SIG-M5 (cell line): ENCODE data around the gene CDH6.

Source experiments
- DNase-seq: peaks from one replicate; lab custom pipeline; 2025; lab: John Stamatoyannopoulos, UW

CDH6 gene

DNA sequence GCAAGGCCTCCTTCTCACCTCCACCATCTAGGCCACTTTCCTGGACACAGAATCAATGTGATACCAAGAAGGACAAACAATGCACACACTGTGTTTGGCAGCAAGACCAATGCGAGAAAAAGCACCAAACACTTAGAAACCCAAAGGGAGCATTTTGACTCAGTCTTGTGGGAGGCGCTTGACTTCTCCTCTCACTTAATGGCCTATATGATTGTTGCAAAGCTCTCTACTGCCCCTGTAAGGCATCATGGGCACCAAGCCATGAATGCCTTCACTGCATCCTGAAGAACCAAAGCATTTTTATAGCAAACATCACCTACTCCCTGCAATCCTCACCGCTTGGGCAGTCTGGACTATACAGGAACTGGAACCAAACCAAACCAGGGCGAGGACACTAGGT is 57.5 kb downstream of the CDH6 start:
- DNase-seq = no peak

DNA sequence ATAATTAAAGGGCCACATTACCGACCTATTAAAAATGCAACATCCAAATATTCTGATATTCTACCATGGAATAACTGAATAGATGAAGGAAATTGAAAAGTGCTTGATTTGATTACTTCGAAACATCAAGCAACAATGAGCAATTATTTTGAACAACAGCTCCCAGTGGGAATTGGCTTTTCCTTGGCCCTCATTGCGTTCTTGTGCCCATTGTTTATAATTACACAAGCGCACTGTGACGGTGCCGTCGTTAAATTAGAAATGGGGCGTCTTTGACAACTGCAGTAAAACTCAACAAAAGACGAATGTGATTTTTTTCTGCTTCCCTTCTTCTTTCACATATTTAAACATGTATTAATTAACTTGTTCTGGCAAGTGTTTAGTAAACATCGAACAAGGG is 61.6 kb downstream of the CDH6 start:
- no peak for DNase-seq

DNA sequence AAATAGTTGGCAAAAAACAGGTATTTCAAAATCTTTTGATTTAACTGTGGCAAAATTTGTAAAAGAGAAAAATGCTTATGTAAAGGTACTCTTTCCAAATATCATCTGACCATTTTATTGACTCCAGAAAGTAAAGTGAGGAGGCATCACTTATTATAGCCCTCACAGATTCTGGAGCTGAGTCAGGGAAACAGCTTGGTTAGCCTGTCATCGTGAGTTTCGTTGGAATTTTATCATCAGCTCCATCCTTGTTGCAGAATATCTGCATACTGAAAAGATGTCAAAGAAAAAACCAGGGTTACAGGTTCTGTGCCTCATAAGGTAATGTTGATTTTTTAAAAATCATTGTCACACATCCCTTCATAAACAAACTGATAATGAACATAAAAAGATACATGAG is 74.8 kb downstream of the CDH6 start:
- DNase-seq = no peak

DNA sequence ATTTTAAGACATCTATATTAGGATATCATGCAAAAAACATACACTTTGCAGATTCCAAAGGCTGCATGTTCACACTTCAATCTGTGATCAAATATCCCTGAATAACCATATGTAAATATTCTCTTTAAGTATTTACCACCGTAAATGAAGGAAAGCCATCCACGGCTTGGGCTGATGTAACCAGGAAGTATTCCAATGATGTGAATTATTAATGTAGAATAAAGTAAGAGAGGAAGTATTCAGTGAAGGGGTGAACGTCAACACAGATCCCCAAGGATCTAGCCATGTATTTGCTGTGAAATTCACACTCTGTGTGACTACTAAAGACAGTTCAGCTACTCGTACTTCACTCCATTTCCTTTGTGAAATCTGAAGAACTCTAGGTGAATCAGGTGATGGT is 75.2 kb downstream of the CDH6 start:
- DNase-seq = no peak

DNA sequence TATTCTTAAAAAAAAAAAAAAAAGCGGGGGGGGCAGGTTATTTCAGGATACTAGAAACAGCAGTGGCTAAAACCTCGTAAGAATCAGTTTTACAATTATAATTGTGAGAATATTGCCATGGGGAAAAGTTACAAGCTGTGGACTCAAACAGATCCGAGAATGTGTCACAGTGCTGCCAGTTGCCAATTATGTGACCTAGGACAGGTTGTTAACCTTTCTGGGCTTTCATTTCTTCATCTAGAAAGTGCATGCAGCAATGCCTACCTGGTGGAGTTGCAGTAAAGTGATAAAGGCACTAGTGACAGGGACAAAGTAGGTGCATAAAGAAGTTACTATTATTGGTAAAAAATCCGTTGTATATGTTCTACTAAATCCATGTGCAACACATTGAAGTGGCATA is 75.8 kb downstream of the CDH6 start:
- DNase-seq = no peak

DNA sequence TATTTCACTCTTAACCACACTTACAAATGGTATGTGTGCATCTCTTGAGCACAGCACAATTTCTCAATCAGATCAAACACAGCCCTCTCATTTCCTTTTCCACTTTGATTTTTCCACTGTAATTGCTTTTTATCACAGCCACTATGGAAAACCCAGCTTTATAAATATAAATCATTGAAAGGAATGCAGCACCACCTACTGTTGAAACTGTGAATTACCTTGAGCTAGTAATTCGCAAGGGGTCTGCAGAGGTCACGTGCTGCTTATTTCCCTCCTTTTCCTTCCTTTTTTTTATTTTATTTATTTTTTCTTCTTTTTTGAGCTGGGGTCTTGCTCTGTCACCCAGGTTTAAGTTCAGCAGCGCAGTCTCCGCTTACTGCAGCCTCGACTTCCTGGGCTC is 76.9 kb downstream of the CDH6 start:
- no peak for DNase-seq

DNA sequence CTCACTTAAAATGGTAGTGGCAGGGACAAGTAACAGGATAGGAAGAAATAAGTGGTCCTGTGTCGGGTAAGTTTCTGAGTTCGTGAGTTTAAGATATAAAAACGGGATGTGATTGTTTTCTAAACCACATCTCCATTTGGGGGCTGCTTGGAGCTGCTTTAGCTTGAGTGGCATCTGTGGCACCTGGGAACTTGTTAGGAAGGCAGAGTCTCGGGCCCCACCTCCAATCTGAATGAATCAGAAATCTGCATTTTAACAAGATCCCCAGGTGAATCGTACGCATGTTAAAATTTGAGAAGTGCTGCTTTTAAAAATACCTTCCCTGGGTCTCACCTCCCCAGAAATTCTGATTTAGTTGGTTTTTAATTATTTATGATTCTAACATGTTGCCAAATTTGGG is 78.1 kb downstream of the CDH6 start:
- DNase-seq = no peak

DNA sequence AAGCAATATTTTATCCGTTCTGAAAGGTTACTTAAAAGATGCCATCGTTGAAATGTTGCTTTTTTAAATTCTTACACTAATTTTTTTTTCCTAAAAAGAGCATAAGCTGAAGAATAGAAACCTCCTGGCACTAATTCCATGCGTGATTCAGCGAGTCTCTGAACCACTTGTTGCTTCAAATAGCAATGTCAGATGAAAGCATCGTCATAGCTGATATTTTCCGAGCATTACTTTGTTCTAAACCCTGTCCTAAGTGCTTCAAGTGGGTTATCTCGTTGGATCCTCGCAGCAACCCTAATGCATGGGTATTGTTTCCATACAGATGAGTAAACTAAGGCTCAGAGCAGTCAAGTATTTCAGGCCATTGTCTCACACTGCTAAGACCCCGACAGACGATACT is 79.7 kb downstream of the CDH6 start:
- no peak for DNase-seq

DNA sequence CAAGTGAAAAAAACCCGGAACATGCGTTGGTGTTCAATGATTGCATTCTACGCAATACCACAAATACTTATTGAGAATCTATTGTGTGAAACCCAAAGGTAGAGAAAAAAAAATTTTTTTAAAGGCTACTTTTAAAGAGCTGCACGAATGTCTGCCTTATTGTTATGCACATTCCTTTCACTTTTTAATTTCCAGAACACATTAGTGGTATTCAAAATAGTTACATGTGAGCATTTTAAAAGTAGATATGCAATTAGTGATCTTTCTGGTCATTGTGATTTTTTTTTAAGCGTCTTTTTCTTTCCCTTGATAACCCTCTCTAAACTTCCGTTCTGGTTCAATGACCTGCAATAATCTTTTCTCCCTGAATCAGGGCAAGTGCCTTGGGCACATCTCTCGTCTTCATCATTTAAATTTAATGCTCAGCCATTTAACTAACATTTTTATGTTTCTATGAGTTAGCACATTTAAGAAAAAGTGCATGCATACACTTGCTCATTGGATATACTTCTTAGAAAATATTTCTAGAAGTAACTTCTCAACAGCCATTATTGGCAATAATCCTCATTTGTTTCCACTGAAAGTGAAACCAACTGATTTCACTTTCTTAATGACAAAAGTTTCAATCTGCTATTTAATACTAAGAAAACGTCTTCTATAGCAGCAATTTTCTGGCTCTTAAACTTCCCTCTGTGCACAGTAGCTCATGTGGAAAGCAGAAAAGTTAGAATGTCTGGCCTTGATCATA is 80.3 kb downstream of the CDH6 start:
- DNase-seq = no peak

DNA sequence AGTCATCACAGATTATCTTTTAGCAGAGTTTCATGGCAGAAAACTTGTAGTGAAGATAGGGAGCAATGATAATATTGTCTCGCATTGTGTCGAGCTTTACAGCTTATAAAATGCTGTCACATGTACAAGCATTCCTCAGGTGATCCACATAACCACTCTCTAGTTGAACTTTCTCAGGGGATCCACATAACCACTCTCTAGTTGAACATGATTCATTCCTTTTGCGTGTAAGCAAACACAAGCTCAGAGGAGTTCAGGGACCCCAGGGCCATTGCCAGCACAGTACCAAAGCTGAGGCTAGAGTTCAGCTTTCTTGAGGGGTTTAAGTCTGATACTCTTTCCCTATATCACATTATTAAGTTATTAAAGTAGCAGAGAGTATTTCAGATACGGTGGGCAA is 86.7 kb downstream of the CDH6 start:
- no peak for DNase-seq

DNA sequence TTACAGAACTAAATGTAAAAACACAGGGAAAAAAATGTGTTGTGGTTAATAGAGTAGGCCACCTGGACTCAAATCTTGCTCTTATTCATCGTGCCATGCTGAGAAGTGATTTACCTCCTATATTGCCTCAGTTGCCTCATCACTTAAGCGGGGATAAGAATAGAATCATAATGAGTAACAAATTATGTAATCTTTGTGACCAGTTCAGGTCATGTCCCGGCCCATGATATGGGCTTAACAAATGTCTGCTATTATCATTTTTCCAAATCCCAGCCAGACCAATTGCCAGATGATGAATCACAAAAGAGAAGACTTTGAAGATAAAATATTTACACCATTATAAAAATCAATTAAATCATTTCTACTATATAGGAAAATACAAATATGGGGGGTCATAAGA is 89.8 kb downstream of the CDH6 start:
- no peak for DNase-seq

DNA sequence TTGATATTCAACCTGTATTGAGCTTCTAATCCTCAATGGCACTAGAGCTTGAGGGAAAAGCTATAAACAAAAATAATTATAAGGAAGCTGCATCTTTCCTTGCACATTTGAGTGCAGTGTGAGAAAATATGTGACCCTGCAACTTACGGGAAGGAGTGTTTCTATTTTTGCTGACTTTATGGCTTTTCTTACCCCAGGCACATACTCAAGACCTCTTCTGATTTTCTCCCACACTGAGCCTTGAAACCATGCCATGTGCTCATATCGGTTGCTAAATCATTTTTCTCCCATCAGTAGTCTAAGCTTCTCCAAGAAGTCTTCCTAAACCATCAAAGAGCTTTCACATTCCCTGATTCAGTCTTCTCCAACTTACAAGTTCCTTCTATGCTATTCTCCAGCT is 91.5 kb downstream of the CDH6 start:
- no peak for DNase-seq

DNA sequence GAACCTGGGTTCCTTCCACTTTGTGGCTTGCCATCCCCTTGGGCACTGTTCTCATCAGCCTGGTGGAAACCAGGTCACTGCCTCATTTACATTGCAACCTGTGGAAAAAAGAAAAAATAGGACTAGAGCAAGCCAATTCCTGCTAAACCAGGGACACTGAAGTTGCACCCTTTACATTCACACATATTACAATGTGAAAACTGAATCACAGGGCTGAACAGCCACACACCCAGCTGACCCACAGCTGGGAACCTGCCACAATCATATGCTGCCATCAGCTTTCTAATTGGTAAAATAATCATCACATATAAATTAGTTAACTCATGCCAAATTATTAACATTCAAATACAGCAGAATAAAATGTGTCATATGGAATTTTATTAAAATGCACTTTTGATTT is 94.5 kb downstream of the CDH6 start:
- DNase-seq = no peak

DNA sequence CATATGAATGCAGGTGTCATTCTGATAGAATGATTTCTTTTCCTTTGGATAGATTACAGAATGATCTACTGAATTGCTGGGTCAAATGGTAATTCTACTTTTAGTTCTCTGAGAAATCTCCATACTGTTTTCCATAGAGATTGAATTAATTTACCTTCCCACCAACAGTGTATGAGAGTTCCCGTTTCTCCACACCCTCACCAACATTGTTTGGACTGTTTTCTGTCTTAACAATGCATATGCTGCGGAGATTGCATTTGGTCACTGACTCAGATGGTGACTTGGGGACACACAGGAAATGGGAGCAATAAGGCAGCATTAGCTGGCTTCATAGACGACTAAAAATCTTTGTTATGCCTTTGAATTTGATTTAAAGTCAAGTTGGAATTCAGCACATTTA is 95.9 kb downstream of the CDH6 start:
- DNase-seq = no peak

DNA sequence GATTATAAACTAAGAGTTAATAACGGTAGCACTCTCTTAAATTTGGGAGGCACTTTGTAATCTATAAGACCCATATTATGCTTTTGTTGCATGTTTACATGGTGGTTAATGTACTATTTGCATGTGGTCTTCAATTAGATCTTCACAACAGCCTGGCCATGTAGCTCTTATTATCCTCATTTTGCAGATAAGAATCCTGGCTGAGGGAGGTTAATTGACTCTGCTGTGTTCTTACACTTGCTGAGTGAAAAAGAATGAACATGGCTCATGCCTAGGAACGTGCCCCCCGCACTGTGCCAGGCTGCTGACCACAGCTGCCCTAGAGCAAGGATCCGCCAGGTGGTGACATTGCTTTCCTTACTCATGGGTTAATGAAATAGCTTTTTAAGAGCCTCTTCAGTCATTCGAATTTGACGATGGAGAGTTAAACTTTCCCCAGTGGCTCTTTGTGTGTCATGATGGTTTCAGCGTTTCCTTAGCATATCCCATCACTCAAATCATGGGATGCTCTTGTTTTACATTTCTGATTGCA is 97.9 kb downstream of the CDH6 start:
- no peak for DNase-seq

DNA sequence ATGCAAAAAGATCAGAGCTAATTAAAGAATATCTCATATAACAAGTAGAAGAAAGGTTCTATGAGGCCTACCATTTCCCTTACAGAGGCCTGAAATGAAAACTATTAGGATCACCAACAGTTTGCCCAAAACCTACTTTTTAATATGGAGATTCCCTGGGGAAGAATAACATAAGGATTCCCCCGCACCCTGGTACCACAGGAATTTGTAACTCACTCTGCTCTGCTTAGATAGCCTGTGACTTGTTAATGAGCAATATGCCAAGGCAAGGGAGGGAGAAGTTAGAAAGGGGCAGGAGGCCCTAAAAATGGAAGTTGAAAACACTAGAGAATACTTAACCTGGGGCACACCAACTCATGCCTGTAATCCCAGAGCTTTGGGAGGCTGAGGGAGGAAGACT is 107.0 kb downstream of the CDH6 start:
- no peak for DNase-seq

DNA sequence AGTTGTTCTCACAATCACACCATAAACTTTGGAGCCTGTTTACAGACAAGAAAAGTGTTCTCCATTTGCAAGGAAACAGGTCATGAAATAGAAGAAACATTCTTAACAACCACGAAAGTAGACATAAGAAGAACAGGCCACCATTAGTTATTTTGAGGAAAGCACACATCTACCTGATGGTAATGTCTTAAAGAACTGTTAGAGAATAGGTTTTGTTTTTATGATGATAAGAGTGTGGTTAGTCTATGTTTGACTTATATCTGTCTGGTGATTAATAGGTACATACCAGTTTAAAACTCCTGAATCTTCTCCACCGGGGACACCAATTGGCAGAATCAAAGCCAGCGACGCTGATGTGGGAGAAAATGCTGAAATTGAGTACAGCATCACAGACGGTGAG is 108.3 kb downstream of the CDH6 start:
- DNase-seq = no peak

DNA sequence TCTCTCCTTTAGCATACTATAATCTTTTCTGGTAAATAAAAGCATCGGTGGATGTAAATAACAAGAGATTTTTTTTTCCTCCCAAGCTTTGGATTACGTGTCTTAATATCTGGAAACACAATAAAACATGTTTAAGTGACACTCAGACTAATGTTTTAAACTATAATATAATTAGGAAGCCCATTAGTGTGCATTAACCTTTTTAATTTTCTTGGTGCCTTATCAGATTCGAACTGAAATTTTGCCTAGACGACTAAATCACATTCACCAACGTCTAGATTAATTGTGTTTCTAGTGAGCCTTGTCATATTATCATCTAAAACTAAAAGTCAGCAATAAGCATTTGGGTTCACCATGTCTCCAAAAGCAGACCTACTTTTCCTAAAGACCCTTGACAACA is 110.2 kb downstream of the CDH6 start:
- no peak for DNase-seq

DNA sequence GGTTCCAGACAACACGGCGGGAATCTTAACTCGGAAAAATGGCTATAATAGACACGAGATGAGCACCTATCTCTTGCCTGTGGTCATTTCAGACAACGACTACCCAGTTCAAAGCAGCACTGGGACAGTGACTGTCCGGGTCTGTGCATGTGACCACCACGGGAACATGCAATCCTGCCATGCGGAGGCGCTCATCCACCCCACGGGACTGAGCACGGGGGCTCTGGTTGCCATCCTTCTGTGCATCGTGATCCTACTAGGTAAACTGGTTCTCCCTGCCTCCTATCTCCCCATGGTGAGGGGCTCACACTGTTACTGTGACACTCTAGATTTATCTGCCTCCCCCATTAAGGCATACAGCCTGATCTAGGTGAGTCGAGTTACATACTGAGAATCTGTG is 124.2 kb downstream of the CDH6 start:
- DNase-seq = no peak

DNA sequence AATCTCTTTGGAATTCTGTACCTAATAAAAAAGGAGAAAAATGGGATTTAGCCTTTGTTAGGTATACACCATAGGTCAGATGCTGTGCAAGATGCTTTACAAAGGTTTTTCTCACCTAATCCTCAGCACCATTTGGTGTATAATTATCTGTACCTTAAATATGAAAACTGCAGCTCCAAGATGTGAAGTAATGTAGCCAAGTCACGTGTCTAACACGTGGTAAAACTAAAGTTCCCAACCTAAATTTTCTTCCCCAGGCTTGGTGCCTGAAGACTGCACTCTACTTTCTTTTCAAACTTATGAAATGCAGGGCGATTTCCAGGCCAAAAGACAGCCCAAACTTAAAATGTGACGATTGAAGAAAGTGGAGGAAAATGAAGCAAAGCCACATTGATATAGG is 125.8 kb downstream of the CDH6 start:
- DNase-seq = no peak

DNA sequence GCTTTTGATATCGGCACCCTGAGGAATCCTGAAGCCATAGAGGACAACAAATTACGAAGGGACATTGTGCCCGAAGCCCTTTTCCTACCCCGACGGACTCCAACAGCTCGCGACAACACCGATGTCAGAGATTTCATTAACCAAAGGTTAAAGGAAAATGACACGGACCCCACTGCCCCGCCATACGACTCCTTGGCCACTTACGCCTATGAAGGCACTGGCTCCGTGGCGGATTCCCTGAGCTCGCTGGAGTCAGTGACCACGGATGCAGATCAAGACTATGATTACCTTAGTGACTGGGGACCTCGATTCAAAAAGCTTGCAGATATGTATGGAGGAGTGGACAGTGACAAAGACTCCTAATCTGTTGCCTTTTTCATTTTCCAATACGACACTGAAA is 129.5 kb downstream of the CDH6 start:
- no peak for DNase-seq

DNA sequence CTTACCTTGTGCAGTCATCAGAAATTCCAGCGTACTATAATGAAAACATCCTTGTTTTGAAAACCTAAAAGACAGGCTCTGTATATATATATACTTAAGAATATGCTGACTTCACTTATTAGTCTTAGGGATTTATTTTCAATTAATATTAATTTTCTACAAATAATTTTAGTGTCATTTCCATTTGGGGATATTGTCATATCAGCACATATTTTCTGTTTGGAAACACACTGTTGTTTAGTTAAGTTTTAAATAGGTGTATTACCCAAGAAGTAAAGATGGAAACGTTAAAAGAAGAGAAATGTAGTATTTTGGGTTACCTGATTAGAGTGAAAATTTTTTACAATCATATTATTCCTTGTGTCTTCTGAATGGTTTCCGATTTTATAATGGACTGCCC is 131.4 kb downstream of the CDH6 start:
- no peak for DNase-seq

DNA sequence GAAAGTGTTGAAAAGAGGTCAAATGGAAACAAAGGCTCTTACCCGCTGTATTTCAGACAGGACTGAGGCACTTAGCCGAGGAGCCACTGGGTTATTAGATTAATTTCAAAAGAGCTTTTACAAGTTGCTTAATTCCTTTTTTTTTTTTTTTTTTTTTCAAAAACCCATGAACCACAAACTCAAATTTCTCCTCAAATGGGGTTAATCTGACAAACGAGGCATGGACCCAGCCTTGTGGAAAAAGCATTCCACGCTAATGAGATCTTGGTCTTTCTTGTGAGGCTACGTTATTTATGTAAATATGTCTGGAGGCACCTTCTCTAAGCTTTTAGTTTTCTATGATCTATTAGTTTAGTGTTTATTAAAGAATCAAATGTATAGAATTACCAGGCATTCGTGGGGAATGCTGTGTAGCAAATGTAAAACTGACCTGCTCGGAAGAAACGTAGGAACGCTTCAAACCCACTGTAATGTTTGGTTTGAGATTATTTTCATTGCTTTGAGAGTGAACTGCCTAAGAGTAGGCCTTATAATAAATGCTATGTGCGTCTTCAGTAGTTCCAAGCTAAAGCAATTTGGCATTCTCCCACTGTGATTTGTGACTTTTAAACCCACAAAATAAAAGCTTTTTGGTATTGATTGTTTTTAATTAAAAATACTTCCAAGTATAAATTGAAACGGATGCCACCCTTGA is 134.7 kb downstream of the CDH6 start:
- DNase-seq = no peak

DNA sequence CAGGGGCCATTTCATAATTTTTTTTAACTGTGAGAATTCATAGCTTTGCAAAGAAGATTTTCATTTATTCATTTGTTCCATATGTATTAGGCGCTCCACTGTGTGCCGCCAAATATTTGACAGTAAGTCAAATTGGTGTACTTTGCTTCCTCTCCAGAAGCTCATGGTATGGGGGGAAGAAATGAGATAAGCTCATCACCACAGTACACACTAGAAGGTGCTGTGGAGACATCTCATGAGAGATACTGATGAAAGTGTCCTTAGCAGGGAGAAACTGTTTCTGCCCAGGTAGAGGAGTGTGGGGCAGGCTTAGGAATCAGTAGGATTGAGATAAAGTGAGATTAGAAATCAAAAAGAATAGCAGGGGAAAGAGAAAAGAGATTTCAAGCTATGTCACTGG is 136.2 kb downstream of the CDH6 start:
- DNase-seq = no peak
